Cerebellar nuclear complex (tissue), 1 donor: ENCODE results near the gene ROCK2.
"Not testable (repeated sequence)": the region's sequence is repeated elsewhere in the genome, so short reads cannot be mapped to it uniquely, and the experiment has no call there.

Source experiments
- DNase-seq, 2 experiments: peaks; one replicate each; lab custom pipeline; 2025; lab: John Stamatoyannopoulos, UW

Gene ROCK2

GRCh38 chr2:11340717-11341116 is 3.7 kb downstream of the ROCK2 start:
- no peak for DNase-seq

GRCh38 chr2:11339508-11340083 is 4.8 kb downstream of the ROCK2 start:
- no peak for DNase-seq

DNA sequence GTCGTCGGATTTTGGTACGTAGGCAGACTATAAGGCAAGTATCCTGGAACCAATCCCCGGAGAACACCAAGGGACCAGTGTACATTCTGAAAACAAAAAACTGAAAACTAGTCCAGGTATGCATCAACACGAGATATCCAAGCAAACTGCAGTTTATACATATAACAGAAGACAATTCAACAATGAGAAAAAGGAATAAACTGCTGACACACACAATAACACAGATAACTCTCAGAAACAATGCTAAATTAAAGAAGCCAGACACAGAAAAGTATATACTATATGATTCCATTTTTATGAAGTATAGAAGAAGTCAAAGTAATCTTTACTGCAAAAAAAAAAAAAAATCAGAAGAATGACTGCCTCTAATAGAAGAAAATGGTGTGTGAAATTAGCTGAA is 5.9 kb downstream of the ROCK2 start:
- no peak for DNase-seq

DNA sequence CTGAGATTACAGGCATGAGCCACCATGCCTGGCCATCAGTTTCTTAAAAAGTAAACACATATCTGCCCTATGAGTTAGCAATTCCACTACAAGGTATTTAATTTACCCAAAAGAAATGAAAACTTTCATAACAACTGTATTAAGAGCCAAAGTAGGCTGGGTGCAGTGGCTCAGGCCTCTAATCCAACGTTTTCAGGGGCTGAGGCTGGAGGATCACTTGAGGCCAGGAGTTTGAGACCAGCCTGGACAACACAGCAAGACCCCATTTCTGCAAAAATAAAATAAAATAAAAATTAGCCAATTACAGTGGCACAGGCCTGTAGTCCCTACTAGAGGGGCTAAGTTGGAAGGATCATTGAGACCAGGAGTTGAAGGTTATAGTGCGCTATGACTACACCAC is 6.5 kb downstream of the ROCK2 start:
- no peak for DNase-seq

DNA sequence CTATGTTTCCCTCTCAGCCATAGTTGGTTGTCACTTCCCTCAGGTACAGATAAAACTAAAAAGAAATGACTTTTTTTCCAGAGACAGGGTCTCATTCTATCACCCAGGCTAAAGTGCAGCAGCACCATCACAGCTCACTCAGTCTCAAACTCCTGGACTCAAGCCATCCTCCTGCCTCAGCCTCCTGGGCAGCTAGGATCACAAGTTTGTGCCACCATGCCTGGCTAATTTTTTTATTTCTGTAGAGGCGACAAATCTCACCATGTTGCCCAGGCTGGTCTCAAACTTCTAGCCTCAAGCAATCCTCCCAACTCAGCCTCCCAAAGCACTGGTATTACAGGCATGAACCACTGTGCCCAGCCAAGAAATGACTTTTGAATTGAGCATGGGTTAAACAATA is 8.2 kb downstream of the ROCK2 start:
- DNase-seq = no peak

DNA sequence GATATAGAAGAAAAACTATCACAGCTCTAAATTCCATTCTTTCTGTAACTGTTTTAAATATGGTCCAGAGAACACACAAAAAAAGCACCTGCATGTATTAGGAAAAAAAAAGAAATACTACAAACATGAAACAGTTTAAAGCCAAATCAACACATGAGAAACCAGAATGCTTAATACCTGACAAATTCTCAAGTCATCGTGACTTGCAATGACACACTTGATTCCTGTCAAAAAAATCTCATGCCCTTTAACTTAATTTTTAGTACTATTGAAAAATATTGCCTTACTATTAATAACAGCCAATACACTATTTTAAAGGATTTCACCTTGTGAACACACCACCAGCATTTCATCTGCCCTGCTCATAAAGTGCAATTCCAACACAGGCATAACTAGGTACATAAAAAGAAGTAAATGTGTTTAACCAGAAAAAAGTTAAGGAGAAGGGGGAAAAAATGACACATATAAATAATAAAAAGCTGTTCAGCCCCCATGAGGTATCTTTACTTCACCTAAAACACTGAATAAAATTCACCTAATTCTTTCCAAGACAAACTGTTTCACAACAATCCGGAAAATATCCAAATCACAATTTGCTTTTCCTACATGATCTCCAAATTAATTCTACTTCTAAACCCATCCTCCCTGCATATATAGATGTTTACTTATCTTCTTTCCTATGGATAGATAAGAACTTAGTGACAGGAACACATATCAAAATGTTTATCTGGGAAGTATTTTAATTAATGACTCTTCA is 10.8 kb downstream of the ROCK2 start:
- no peak for DNase-seq

GRCh38 chr2:11332596-11332995 is 11.8 kb downstream of the ROCK2 start:
- DNase-seq = no peak

GRCh38 chr2:11330457-11331142 is 13.8 kb downstream of the ROCK2 start:
- DNase-seq = no peak

DNA sequence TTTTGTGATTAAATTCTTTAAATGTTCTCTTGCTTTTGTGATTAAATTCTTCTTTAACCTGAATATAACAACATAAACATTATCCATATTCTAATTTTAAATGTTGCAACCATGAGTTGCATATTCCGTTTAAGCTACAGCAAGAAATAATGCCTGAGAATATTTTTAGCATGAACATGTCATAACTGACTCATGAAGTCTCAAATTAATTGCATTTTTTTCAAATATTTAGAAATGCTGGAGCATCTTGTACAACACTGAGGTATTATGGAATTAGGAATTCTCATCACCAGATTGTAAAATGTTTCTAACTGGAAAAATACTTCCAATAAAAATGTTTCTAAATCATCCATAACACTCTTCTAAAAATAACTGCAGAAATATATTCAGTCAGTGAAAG is 14.7 kb downstream of the ROCK2 start:
- no peak for DNase-seq

DNA sequence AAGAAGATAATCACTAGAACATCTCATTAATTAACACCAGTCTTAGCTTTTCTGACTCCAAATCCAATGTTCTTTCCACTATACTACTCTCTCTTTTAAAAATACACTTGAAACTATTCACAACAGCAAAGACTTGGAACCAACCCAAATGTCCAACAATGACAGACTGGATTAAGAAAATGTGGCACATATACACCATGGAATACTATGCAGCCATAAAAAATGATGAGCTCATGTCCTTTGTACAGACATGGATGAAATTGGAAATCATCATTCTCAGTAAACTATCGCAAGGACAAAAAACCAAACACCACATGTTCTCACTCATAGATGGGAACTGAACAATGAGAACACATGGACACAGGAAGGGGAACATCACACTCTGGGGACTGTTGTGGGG is 15.9 kb downstream of the ROCK2 start:
- not testable (repeated sequence) for DNase-seq

DNA sequence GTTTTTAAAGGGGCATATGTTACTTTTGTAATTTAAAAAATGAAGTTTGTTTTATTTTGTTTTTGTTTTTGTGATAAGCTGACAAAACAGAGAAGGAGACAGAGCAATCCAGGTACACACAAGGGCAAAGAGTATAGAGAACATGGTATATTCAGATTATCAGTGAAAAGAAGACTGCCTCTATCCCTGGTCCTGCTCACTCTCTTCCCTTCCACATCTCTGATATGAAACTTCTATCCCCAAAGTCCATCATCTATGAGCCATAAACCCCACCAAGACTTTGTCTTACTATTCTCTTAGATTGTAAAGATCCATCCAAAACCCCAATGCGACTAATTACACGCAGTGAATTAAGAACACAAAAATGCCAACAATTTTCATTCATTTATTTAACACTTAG is 16.6 kb downstream of the ROCK2 start:
- DNase-seq = no peak

- DNase-seq = no peak
These were observed 17.7 kb downstream of the ROCK2 start for GRCh38 chr2:11326677-11327211.

- DNase-seq = no peak
These were observed 18.3 kb downstream of the ROCK2 start for GRCh38 chr2:11325961-11326676.

GRCh38 chr2:11321847-11322246 is 22.6 kb downstream of the ROCK2 start:
- no peak for DNase-seq

DNA sequence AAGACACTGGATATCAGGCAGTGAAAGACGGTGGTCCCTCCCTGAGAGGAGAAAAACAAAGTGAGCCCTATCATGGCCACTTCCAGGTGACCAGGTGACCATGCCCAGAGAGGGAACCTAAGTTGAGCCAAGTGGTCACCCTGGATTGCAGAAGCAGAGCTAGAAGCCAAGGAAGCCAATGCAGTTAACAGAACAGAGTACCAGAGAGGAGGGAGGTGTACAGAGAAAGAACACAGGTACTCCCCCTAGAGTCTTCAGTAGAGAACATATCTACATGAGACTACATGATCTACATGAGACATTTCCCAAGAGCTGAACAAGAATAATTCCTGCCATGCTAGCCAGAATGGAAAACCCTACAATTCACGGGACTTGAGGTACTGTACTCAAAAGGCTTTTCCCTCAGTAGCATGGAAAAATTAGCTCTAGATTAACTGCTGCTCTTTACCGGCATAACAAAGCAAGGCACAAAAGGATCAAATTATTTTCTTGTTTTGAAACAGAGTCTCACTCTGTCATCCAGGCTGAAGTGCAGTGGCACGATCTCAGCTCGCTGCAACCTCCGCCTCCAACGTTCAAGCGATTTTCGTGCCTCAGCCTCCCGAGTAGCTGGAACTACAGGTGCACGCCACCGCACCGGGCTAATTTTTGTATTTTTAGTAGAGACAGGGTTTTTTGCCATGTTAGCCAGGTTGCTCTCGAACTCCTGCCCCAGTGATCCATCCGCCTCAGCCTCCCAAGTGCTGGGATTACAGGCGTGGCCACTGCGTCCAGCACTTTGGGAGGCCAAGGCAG is 23.5 kb downstream of the ROCK2 start:
- DNase-seq = no peak

- DNase-seq = no peak
These were observed 24.5 kb downstream of the ROCK2 start for GRCh38 chr2:11319939-11320338.

DNA sequence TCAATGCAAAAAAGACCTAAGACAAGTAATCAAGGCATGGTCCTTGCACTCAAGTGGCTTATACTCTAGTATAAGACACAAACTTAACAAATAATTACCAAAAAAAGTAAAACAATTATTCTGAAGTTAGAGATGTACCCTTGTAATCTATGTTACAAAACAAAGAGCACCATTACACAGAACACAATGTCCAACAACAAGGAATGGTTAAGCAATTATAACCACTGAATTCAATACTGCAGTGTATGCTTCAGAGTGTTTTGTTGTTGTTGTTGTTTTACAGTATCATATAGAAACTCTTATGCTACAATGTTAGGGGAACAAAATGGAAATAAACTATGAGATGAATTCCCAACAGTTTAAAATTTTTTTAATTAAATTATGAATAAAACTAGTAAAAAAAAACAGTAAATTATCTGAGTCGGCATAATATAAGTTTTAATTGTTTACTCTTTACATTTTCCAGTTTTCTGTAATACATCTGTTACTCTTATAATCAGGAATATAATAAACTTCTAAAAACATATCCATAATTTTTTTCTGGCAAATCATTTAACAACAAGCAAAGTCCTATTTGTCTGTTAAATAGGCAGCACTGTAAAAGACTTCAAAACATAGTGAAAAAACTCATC is 29.2 kb downstream of the ROCK2 start:
- no peak for DNase-seq

GRCh38 chr2:11314487-11314886 is 29.9 kb downstream of the ROCK2 start:
- no peak for DNase-seq

- no peak for DNase-seq
These were observed 31.5 kb downstream of the ROCK2 start for GRCh38 chr2:11312770-11313471.

DNA sequence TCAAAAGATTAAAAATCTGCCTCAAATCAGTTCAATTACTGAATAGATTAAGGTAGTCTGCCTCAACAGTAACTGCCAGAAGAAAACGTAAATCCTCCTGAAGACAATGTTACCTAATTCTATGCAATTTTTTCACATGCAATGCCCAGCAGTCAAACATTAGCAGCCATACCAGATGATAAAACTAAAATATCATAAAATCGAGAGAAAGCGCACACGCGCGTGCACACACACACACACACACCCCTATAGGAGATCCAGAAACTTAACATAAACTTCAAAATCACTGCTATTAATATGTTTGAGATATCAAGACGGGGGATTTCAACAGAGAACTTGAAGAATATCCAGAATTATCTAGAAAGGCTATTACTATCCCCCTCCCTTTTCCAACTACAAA is 32.9 kb downstream of the ROCK2 start:
- no peak for DNase-seq
